RWPE2 (cell line): ENCODE data around the gene RAD18.

ENCODE experiments used
- ATAC-seq: fragments of 200-7000 bp; cut with Tn5 transposase; 3 replicates; pipeline ENCODE4 v1.9.1; 2021; ENCODE audit warnings: low read depth
- DNase-seq: peaks from one replicate; pipeline ENCODE4 v3.0.0-alpha.2; 2020; ENCODE audit warnings: low spot score
- H3K27ac ChIP-seq: fragments of 450-650 bp; 2 replicates; pipeline ENCODE4 v1.5.1; 2017; ENCODE audit warnings: mild to moderate bottlenecking; ENCODE audit not compliant: poor library complexity, severe bottlenecking
- H3K27me3 ChIP-seq: fragments of 250-450 bp; sonication (Bioruptor Pico); 2 replicates; pipeline ENCODE4 v1.5.1; 2021; ENCODE audit warnings: mild to moderate bottlenecking, moderate library complexity; ENCODE audit not compliant: insufficient read depth, poor library complexity, severe bottlenecking
- H3K36me3 ChIP-seq: fragments of 250-450 bp; sonication (Bioruptor Pico); 2 replicates; pipeline ENCODE4 v1.5.1; 2020; ENCODE audit warnings: low read depth, mild to moderate bottlenecking, moderate library complexity
- H3K4me1 ChIP-seq: fragments of 250-450 bp; sonication (Bioruptor Pico); 2 replicates; pipeline ENCODE4 v1.5.1; 2021; ENCODE audit warnings: mild to moderate bottlenecking, moderate library complexity; ENCODE audit not compliant: insufficient read depth, poor library complexity, severe bottlenecking
- H3K4me3 ChIP-seq: fragments of 250-450 bp; sonication (Bioruptor Pico); 2 replicates; pipeline ENCODE4 v1.5.1; 2021; ENCODE audit warnings: mild to moderate bottlenecking, moderate library complexity; ENCODE audit not compliant: severe bottlenecking
- H3K9me3 ChIP-seq: fragments of 250-450 bp; sonication (Bioruptor Pico); 2 replicates; pipeline ENCODE4 v1.5.1; 2021; ENCODE audit warnings: mild to moderate bottlenecking, moderate library complexity; ENCODE audit not compliant: severe bottlenecking
- TF ChIP-seq, protein P1 (sequence below): fragments of 450-650 bp; IDR thresholded peaks from one replicate; pipeline ENCODE4 v1.5.1; 2017; ENCODE audit warnings: mild to moderate bottlenecking, moderate library complexity; ENCODE audit not compliant: poor library complexity, severe bottlenecking

RAD18 gene

DNA sequence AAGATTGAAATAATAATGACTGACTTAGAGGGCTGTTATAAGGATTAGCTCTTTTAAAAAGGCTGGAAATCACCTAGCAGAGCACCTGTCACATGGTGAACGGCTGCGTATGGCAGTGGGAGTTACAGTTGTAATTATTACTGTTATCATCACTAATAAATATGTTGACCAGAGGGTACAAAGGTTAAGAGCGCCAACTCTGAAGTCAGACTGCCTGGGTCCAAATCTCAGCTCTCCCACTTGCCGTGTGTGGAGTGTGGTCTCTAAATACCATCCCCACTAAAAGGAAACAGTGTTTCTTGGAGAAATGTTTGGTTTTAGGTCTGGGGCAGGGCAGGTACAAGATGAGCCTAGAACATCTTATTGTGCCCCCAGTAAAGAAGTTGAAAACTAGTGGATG, 6.0 kb upstream of the RAD18 start:
- H3K4me3 ChIP-seq = no peak overlapping the region
- no peaks in the 10 kb centered on the region for H3K27me3 ChIP-seq
- H3K36me3 ChIP-seq = no peaks in the 10 kb centered on the region
- no peak for DNase-seq
- ATAC-seq = no peak
- no peak overlapping the region for H3K27ac ChIP-seq
- TF ChIP-seq, protein P1, sequence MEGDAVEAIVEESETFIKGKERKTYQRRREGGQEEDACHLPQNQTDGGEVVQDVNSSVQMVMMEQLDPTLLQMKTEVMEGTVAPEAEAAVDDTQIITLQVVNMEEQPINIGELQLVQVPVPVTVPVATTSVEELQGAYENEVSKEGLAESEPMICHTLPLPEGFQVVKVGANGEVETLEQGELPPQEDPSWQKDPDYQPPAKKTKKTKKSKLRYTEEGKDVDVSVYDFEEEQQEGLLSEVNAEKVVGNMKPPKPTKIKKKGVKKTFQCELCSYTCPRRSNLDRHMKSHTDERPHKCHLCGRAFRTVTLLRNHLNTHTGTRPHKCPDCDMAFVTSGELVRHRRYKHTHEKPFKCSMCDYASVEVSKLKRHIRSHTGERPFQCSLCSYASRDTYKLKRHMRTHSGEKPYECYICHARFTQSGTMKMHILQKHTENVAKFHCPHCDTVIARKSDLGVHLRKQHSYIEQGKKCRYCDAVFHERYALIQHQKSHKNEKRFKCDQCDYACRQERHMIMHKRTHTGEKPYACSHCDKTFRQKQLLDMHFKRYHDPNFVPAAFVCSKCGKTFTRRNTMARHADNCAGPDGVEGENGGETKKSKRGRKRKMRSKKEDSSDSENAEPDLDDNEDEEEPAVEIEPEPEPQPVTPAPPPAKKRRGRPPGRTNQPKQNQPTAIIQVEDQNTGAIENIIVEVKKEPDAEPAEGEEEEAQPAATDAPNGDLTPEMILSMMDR = no peak
- peaks cover 16% of the 10 kb centered on the region for H3K4me1 ChIP-seq
- H3K9me3 ChIP-seq = no peaks in the 10 kb centered on the region

DNA sequence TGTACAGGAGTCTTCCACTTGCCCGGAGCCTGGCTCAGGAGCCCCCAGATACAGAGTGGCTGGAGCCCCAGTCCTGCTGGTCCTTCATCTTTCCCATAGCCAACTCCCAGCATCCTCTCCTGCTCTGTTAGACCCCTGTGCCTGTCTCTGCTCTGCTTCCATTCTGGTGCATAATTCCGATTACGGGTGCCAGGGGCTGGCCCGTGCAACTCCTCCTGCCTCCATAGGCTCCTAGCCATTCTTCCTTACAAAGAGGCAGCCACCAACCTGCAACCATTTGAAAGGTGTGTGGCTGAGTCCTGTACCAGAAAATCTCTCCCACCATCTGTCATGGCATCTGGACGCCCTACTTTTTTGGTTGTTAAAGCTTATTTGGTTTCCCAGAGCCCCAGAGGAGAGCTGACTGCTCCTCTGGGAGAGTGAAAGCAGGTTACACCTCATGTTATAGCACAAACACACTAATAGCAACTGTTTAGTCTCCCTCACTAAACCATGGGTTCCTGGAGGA, 5.2 kb upstream of the RAD18 start:
- H3K4me3 ChIP-seq = no peak overlapping the region

DNA sequence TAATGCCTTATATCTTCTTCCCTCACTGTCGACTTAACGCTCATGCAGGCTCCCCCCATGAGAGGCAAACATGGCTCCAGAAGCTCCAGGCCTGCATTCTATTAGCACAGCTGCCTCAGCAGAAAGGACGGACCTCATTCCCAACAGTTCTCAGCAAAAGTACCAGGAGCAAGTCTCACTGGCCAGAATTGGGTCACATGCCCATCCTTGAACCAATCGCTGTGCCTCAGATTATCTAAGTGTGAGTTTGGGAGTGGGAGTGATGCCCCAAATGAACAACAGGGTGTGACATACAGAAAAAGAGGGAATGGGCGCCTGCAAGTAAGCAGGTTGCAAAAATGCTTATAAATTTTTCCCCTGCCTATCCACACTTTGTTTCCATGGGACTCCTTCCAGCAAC, 4.3 kb upstream of the RAD18 start:
- H3K36me3 ChIP-seq = no peaks in the 10 kb centered on the region
- TF ChIP-seq, protein P1 = no peak
- H3K4me3 ChIP-seq = no peak overlapping the region
- H3K9me3 ChIP-seq = no peaks in the 10 kb centered on the region
- no peak overlapping the region for H3K27ac ChIP-seq
- DNase-seq = no peak
- no peaks in the 10 kb centered on the region for H3K27me3 ChIP-seq
- ATAC-seq = no peak
- H3K4me1 ChIP-seq = peaks cover 23% of the 10 kb centered on the region

More for the DNA sequence above, 5.2 kb upstream of the RAD18 start:
- no peaks in the 10 kb centered on the region for H3K36me3 ChIP-seq
- ATAC-seq = no peak
- no peak for DNase-seq
- H3K9me3 ChIP-seq = no peaks in the 10 kb centered on the region
- H3K4me1 ChIP-seq = peaks cover 23% of the 10 kb centered on the region
- no peaks in the 10 kb centered on the region for H3K27me3 ChIP-seq
- TF ChIP-seq, protein P1 = no peak
- no peak overlapping the region for H3K27ac ChIP-seq

DNA sequence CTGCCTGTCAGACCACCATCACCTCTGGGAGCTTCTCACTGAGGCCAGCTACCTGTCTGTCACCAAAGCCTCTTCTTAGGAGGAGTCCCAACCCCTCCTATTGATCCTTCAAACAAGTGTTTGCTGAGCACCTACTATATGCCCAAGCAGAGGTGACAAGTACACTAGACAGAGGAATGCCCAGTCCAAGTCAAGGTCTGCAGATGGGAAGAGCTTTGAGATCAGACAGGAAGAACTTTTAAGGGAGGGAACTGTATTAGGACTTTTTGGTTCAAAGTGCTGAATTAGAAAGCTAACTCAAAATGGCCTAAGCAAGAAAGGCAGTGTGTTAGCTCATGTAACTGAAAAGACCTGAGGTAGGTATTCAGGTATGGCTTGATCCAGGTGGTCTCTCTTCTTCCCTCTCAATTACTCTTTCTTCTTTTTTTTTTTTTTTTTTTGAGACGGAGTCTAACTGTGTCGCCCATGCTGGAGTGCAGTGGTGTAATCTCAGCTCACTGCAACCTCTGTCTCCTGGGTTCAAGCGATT, 3.6 kb upstream of the RAD18 start:
- TF ChIP-seq, protein P1 = no peak
- H3K9me3 ChIP-seq = no peaks in the 10 kb centered on the region
- H3K36me3 ChIP-seq = peaks cover under 1% of the 10 kb centered on the region
- no peak for DNase-seq
- no peaks in the 10 kb centered on the region for H3K27me3 ChIP-seq
- no peak overlapping the region for H3K27ac ChIP-seq
- no peak overlapping the region for H3K4me3 ChIP-seq
- peaks cover 26% of the 10 kb centered on the region for H3K4me1 ChIP-seq
- ATAC-seq = no peak

DNA sequence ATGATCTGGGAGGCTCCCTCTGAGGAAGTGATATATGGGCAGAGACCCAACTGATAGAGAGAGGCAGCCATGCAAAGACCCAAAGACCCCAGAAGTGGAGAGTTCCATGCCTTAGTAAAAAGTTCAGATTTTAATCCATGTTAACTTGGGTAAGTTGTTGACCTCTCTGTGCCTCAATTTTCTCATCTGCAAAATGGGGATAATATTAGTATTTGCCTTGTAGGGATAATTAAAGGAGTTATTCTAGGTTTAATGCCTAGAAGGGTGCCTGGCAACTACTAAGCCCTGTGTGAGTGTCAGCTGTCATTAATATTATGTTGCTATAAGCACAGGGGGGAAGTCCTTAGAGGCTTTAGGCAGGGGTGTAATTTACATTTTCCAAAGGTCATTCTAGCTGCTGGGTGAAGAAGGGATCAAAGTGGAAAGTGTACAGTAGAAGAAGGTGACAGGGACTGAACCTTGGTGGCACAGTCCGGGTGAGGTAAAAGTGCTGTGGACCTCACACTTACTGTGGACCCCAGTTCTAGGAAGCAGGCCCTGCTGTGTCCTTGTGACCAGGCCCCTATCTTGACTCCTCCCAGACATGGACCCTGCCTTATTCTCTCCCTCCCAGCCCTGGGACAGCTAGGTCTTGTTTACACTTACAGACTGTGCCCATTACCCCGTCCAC, 3.0 kb upstream of the RAD18 start:
- peak overlapping the region; percentile 84 for H3K27ac ChIP-seq
- H3K36me3 ChIP-seq = peaks cover 7% of the 10 kb centered on the region
- TF ChIP-seq, protein P1 = no peak

More for the DNA sequence above, 3.0 kb upstream of the RAD18 start:
- ATAC-seq (no peak), DNase-seq (no peak)
- H3K4me3 ChIP-seq = no peak overlapping the region
- H3K27me3 ChIP-seq = no peaks in the 10 kb centered on the region
- no peaks in the 10 kb centered on the region for H3K9me3 ChIP-seq
- H3K4me1 ChIP-seq = peaks cover 32% of the 10 kb centered on the region
